Left ventricle myocardium inferior (tissue), 1 donor: ENCODE measurements around the gene CCM2. TPM values are rescaled to one million over a fixed set of nuclear protein-coding genes. Genes with fewer than 3 reads are reported as not detected.

Experiments
- DNase-seq: peaks from one replicate; pipeline ENCODE4 v3.0.0-alpha.2; 2020
- H3K27ac ChIP-seq: fragments of 200-600 bp; replicated peaks from 2 replicates; pipeline ENCODE4 v1.8.0; 2021
- H3K27me3 ChIP-seq: fragments of 200-600 bp; 2 replicates; pipeline ENCODE4 v1.8.0; 2021; ENCODE audit warnings: low read depth
- H3K36me3 ChIP-seq: fragments of 200-600 bp; 2 replicates; pipeline ENCODE4 v1.8.0; 2021
- H3K4me1 ChIP-seq: fragments of 200-600 bp; 2 replicates; pipeline ENCODE4 v1.8.0; 2021
- H3K4me3 ChIP-seq: fragments of 200-600 bp; 2 replicates; pipeline ENCODE4 v1.8.0; 2021; ENCODE audit warnings: mild to moderate bottlenecking, moderate library complexity
- H3K9me3 ChIP-seq: fragments of 200-600 bp; replicated peaks from 2 replicates; pipeline ENCODE4 v1.8.0; 2021
- intact Hi-C: fragments of 100-400 bp; cut with micrococcal nuclease; formaldehyde crosslinking; loops from one replicate; pipeline ENCODE4 v1.11.0; 2022
- total RNA-seq: library from RNA; stranded (reverse); fragmentation: NEBNext Ultra II Directional; extraction: Animal tissue kit (Norgen Biotek cat#: 25700); gene quantifications from one replicate; pipeline ENCODE4 v1.2.1, GENCODE V29; 2021
- TF ChIP-seq, protein P1 (sequence below): fragments of 200-600 bp; IDR thresholded peaks from 2 replicates; pipeline ENCODE4 v1.8.0; 2021; ENCODE audit warnings: antibody characterized with exemption, mild to moderate bottlenecking, borderline replicate concordance
- donor health status: DM: no; HTN: yes; CAD: no; lungs with severe emphysema.

The CCM2 gene
- total RNA-seq, 1 donor from 2014 or later, result 24.5 TPM

GRCh38 chr7:44978511-44979366 lies 21.3 kb upstream of the CCM2 start, which contains the start of gene MYO1G:
MYO1G (minus strand) TSS chr7:44979015; CDS start chr7:44978961, 54 bp downstream.
- Histone ChIP-seq H3K9me3 (no peaks in the 10 kb centered on the region), H3K4me1 (peaks cover 14% of the 10 kb centered on the region), H3K27ac (peak within 1 kb of the TSS; percentile 34), H3K27me3 (no peaks in the 10 kb centered on the region), H3K4me3 (peak within 1 kb of the TSS; percentile 17), H3K36me3 (peaks cover 15% of the 10 kb centered on the region)
- DNase-seq, result peak; percentile 36
- TF ChIP-seq, protein P1, sequence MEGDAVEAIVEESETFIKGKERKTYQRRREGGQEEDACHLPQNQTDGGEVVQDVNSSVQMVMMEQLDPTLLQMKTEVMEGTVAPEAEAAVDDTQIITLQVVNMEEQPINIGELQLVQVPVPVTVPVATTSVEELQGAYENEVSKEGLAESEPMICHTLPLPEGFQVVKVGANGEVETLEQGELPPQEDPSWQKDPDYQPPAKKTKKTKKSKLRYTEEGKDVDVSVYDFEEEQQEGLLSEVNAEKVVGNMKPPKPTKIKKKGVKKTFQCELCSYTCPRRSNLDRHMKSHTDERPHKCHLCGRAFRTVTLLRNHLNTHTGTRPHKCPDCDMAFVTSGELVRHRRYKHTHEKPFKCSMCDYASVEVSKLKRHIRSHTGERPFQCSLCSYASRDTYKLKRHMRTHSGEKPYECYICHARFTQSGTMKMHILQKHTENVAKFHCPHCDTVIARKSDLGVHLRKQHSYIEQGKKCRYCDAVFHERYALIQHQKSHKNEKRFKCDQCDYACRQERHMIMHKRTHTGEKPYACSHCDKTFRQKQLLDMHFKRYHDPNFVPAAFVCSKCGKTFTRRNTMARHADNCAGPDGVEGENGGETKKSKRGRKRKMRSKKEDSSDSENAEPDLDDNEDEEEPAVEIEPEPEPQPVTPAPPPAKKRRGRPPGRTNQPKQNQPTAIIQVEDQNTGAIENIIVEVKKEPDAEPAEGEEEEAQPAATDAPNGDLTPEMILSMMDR, result no peak
- intact Hi-C loops, result no loop called here

DNA sequence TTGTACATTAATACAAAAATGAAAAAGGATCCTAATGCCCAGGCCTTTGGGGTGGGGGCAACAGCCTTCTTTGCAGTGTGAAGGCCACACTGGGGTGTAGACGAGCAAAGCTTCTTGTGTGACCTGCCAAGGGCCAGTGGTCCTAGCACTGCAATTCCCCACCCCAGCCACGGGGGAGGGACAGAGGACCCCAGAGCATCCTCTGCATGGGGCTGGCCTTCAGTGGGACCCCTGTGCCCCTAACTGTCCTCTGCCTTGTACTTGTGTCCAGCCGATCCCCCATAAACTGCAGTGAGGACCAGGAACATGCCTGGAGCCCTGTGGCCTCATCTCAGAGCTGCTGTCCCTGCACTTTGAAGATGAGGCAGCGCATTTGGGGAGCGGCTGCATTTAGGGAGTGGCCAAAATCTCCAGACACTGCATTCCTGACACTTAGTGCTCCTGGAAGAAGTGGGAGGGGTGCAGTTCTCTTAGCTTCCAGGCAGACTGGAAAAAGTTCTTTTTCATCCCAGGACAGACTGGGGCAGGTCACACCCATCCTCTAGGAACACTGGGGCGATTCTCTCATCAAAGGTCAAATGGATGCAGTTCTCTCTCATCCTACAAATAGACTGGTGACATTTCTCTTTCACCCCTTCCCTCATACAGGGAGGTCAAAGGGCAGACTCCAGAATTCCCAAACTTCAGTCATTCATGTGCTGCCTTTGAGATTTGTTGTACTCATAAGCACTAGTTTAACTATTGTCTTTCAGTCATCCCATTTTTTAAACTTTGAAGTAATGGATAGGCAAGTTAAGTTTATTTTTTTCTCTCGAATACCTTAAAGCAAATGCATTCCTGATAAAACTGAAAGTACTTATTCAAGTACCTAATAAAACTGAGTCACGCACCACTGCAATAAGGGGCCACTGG lies 20.3 kb upstream of the CCM2 start:
- Histone ChIP-seq H3K36me3 (peaks cover 25% of the 10 kb centered on the region), H3K4me3 (no peak overlapping the region), H3K27ac (peak overlapping the region; percentile 48), H3K4me1 (peaks cover 19% of the 10 kb centered on the region), H3K27me3 (no peaks in the 10 kb centered on the region), H3K9me3 (no peaks in the 10 kb centered on the region)
- intact Hi-C loops, result no loop called here
- no peak for DNase-seq
- TF ChIP-seq, protein P1, result no peak

DNA sequence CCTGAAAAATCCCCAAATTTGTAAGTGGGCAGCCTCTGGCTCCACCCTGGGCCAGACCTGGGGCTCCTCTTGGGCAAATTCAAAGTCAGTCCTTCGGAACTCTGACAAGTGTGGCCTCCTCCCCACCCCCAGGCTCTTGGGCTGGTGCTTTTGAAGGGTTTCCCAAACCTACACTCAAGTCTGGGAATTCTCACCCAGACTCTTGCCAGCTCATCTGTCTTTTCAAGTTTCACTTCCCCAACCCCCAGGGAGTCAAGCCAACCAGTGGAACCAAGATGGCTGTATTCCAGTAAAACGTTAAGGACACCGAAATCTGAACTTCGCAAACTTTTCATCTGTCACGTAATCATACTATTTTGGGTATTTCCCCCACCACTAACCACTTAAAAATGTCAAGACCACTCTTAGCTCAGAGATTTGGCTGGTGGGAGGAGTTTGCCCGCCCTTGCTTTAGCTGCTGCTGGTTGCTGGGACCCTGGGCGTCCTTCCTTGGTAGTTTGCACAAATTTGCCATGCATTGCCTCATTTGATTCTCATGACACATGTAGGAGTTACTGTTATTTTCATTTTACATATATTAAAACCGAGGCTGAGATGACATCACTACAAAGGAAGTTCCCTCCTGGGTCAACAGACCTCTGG lies 19.5 kb upstream of the CCM2 start:
- no peak for DNase-seq
- H3K36me3 ChIP-seq, result peaks cover 31% of the 10 kb centered on the region
- TF ChIP-seq, protein P1, result no peak
- H3K4me1 ChIP-seq, result peaks cover 26% of the 10 kb centered on the region
- H3K27ac ChIP-seq, result peak overlapping the region; percentile 48
- H3K4me3 ChIP-seq, result no peak overlapping the region
- H3K9me3 ChIP-seq, result no peaks in the 10 kb centered on the region
- no peaks in the 10 kb centered on the region for H3K27me3 ChIP-seq
- intact Hi-C loops, result no loop called here

- H3K36me3 ChIP-seq, result peaks cover 31% of the 10 kb centered on the region
- H3K27ac ChIP-seq, result peak overlapping the region; percentile 48
- H3K9me3 ChIP-seq, result no peaks in the 10 kb centered on the region
- no peak overlapping the region for H3K4me3 ChIP-seq
- DNase-seq, result no peak
- no peaks in the 10 kb centered on the region for H3K27me3 ChIP-seq
- H3K4me1 ChIP-seq, result peaks cover 33% of the 10 kb centered on the region
- TF ChIP-seq, protein P1, result no peak
- intact Hi-C loops, result no loop called here
These were observed 18.8 kb upstream of the CCM2 start for GRCh38 chr7:44981035-44981706.

DNA sequence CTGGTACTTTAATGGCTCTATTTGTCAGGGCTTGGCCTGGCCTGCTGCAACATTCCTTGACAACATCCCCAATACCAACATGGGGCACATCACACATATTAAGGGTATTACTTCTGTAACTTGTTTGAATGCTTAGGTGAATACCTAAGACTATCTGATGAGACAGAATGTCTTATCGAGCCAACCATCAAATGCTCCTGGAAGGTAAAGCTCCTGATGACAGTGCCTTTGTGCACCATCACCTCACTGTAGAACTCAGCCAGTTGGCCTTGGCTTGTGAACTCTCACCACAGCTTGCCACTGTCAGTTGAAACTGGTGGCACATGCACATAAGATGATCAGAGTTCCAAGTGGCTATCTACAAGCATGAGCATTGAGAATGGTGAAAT lies 17.5 kb upstream of the CCM2 start:
- Histone ChIP-seq H3K4me3 (no peak overlapping the region), H3K27me3 (no peaks in the 10 kb centered on the region), H3K36me3 (peaks cover 31% of the 10 kb centered on the region), H3K27ac (no peak overlapping the region), H3K4me1 (peaks cover 35% of the 10 kb centered on the region), H3K9me3 (no peaks in the 10 kb centered on the region)
- TF ChIP-seq, protein P1, result no peak
- no peak for DNase-seq
- intact Hi-C loops, result no loop called here
